DND-41 (cell line): ENCODE data around the gene XCL1.
A peak's percentile ranks its signal among the peaks of the same experiment; 100 is the strongest.
"Not testable (repeated sequence)": the region's sequence is repeated elsewhere in the genome, so short reads cannot be mapped to it uniquely, and the experiment has no call there.

Experiments
- ATAC-seq: fragments of 200-7000 bp; cut with Tn5 transposase; 3 replicates; pipeline ENCODE4 v1.9.1; 2021; ENCODE audit warnings: low read depth; ENCODE audit not compliant: insufficient read depth
- DNase-seq: peaks from one replicate; pipeline ENCODE4 v3.0.0-alpha.2; 2020
- H2AFZ ChIP-seq: 2 replicates; pipeline ENCODE4 v1.6.0; 2012; ENCODE audit warnings: low read depth, low read length
- H3K27ac ChIP-seq: 2 replicates; pipeline ENCODE4 v1.5.1; 2012; ENCODE audit warnings: low read length, inconsistent platforms
- H3K27me3 ChIP-seq: fragments of 200-600 bp; sonication (generic); 2 replicates; pipeline ENCODE4 v1.6.0; 2012; ENCODE audit warnings: low read length, mild to moderate bottlenecking, inconsistent platforms; ENCODE audit not compliant: insufficient read depth, poor library complexity
- H3K36me3 ChIP-seq: 2 replicates; pipeline ENCODE4 v1.5.1; 2012; ENCODE audit warnings: low read length, inconsistent platforms; ENCODE audit not compliant: insufficient read depth
- H3K4me1 ChIP-seq: 2 replicates; pipeline ENCODE4 v1.5.1; 2012; ENCODE audit warnings: mild to moderate bottlenecking, low read length; ENCODE audit not compliant: insufficient read depth
- H3K4me2 ChIP-seq: 2 replicates; pipeline ENCODE4 v1.6.0; 2012; ENCODE audit warnings: mild to moderate bottlenecking, moderate library complexity, low read length, inconsistent platforms; ENCODE audit not compliant: insufficient read depth
- H3K4me3 ChIP-seq, 2 experiments: fragments of 200-600 bp in 1 of 2; shearing (Covaris generic) in 1 of 2; 2 replicates each; pipeline ENCODE4 v1.5.1; 2012 to 2016; ENCODE audit warnings: inconsistent platforms in 2 of 2, low read length in 2 of 2, mild to moderate bottlenecking in 2 of 2, low read depth in 1 of 2, moderate library complexity in 1 of 2
- H3K79me2 ChIP-seq: 2 replicates; pipeline ENCODE4 v1.6.0; 2012; ENCODE audit warnings: low read length, inconsistent platforms; ENCODE audit not compliant: insufficient read depth
- H3K9ac ChIP-seq: 2 replicates; pipeline ENCODE4 v1.6.0; 2012; ENCODE audit warnings: low read depth, mild to moderate bottlenecking, inconsistent platforms, low read length, moderate library complexity
- H3K9me3 ChIP-seq: 2 replicates; pipeline ENCODE4 v1.5.1; 2012; ENCODE audit warnings: low read length, moderate library complexity, mild to moderate bottlenecking, inconsistent platforms; ENCODE audit not compliant: insufficient read depth, severe bottlenecking
- H4K20me1 ChIP-seq: 2 replicates; pipeline ENCODE4 v1.6.0; 2012; ENCODE audit warnings: low read length; ENCODE audit not compliant: insufficient read depth
- CTCF ChIP-seq: IDR thresholded peaks from 2 replicates; pipeline ENCODE4 v1.5.1; 2012; ENCODE audit warnings: borderline replicate concordance, low read length, moderate library complexity, mild to moderate bottlenecking; ENCODE audit not compliant: poor library complexity, severe bottlenecking; ENCODE audit errors: extremely low read depth
- EZH2 ChIP-seq: IDR thresholded peaks from 3 replicates; pipeline ENCODE4 v1.6.1; 2012; ENCODE audit warnings: borderline replicate concordance, low read depth, mild to moderate bottlenecking, moderate library complexity, low read length, inconsistent platforms; ENCODE audit not compliant: severe bottlenecking

Gene XCL1

DNA sequence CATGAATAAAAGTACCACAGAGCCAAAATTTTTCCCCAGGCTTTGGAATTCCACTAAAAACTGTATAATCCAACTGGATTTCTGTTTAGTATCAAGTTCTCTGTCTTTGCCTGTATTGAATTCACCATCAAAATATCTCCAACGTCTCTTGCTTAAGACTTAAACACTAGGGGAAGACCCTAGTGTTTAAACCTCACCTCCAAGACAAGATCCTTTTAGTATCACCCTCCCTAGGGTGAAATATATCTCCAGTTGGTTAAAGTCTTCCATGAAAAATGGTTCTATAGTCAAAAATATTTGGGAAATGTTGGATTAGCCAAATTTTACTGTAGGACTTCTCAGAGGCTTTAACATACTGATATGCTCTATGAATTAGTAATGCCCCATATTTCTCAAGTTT lies 8.1 kb upstream of the XCL1 start:
- no peak overlapping the region for H3K4me2 ChIP-seq
- no peaks in the 10 kb centered on the region for H3K9me3 ChIP-seq
- no peaks in the 10 kb centered on the region for H3K27me3 ChIP-seq
- H3K79me2 ChIP-seq: no peaks in the 10 kb centered on the region
- DNase-seq (no peak), ATAC-seq (no peak)
- no peak overlapping the region for H3K27ac ChIP-seq
- no peak overlapping the region for H2AFZ ChIP-seq
- no peak overlapping the region for H3K4me3 ChIP-seq
- H3K9ac ChIP-seq: no peak overlapping the region
- TF ChIP-seq EZH2 (no peak), CTCF (no peak)
- H3K4me1 ChIP-seq: no peaks in the 10 kb centered on the region
- H3K36me3 ChIP-seq: no peaks in the 10 kb centered on the region
- no peaks in the 10 kb centered on the region for H4K20me1 ChIP-seq

- H3K4me1 ChIP-seq: no peaks in the 10 kb centered on the region
- H3K36me3 ChIP-seq: no peaks in the 10 kb centered on the region
- H3K79me2 ChIP-seq: no peaks in the 10 kb centered on the region
- H3K4me3 ChIP-seq: no peak overlapping the region
- H3K27ac ChIP-seq: no peak overlapping the region
- H3K4me2 ChIP-seq: no peak overlapping the region
- no peak for ATAC-seq
- no peaks in the 10 kb centered on the region for H3K27me3 ChIP-seq
- TF ChIP-seq CTCF: no peak
- no peak for TF ChIP-seq EZH2
- no peak for DNase-seq
- H4K20me1 ChIP-seq: no peaks in the 10 kb centered on the region
- no peak overlapping the region for H2AFZ ChIP-seq
- no peak overlapping the region for H3K9ac ChIP-seq
- no peaks in the 10 kb centered on the region for H3K9me3 ChIP-seq
Observed at GRCh38 chr1:168570652-168571051, 5.8 kb upstream of the XCL1 start.

GRCh38 chr1:168572633-168573032 lies 3.8 kb upstream of the XCL1 start:
- no peaks in the 10 kb centered on the region for H3K79me2 ChIP-seq
- no peak for TF ChIP-seq EZH2
- TF ChIP-seq CTCF: no peak
- H3K9me3 ChIP-seq: no peaks in the 10 kb centered on the region
- H2AFZ ChIP-seq: no peak overlapping the region
- no peak overlapping the region for H3K4me3 ChIP-seq
- H3K9ac ChIP-seq: no peak overlapping the region
- H3K4me1 ChIP-seq: no peaks in the 10 kb centered on the region
- H3K4me2 ChIP-seq: no peak overlapping the region
- DNase-seq (no peak), ATAC-seq (no peak)
- H3K36me3 ChIP-seq: no peaks in the 10 kb centered on the region
- H4K20me1 ChIP-seq: no peaks in the 10 kb centered on the region
- no peaks in the 10 kb centered on the region for H3K27me3 ChIP-seq
- no peak overlapping the region for H3K27ac ChIP-seq

DNA sequence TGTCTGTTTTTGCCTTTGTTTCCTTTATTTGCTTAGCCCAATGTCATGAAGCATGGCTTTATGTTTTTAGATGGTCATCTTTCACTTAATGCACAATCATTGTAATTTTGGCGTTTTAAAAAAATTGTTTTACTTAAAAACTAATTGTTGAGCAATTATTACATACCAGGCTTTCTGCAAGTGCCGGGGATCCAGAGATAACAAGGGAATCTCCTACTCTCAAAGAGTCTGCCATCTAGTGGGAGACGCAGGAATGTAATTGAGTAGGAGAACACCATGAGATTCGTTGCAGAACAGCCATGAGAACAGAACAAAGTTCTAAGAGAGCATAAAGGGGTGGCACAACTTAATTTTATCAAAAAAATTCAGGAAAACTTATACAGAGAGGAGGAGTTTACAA lies 2.2 kb upstream of the XCL1 start:
- not testable (repeated sequence) for H2AFZ ChIP-seq, H3K79me2 ChIP-seq, H4K20me1 ChIP-seq, H3K4me2 ChIP-seq, H3K27ac ChIP-seq, H3K9me3 ChIP-seq, H3K27me3 ChIP-seq, H3K9ac ChIP-seq, H3K36me3 ChIP-seq, H3K4me3 ChIP-seq, H3K4me1 ChIP-seq
- DNase-seq: peak; percentile 53
- peak; percentile 82 for ATAC-seq
- TF ChIP-seq CTCF: peak; percentile 57

DNA sequence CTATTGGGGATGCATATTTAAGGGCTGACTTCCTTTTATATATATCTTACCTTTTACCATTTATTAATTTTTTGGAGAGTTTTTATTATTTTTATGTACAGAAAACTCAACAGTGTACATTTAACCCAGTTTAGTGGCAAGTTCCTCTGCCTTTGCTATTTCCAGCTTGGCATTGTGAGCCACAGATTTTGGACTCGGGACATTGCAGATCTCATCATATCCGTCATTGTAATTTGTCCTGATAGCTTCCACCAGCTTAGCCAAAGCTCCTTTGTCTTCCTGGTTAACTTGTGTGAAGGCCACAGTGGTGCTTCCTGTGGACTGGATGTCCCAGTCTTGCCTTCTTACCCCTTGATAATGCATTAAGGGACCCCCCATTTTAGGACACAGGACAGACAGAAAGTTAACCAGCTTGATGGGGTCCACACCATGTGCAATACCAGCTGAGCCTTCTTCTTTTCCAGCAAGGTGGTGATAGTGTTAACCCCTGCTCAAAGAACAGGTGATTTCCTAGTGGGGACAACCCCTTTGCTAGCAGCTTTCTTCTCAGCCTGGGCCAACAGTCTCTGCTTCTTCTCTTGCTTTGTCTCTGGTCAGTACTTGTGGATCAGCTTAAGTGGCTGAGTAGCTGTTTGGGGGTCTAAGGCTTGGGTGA lies 2.3 kb downstream of the XCL1 start:
- H3K36me3 ChIP-seq, H3K9me3 ChIP-seq, H3K4me1 ChIP-seq, H4K20me1 ChIP-seq, H3K9ac ChIP-seq, ATAC-seq, H3K4me3 ChIP-seq, H3K27me3 ChIP-seq, DNase-seq, H2AFZ ChIP-seq, H3K4me2 ChIP-seq, H3K79me2 ChIP-seq, H3K27ac ChIP-seq: not testable (repeated sequence)
